Stomach (tissue), 4 donors: ENCODE measurements around the gene RIMBP2.

Experiments
- CTCF ChIP-seq, 7 experiments: fragments of 450-650 bp in 4 of 7; fragments of 200-600 bp in 3 of 7; sonication (generic) in 3 of 7; IDR thresholded peaks; one replicate each; pipeline ENCODE4 v1.5.1; 2016 to 2019; ENCODE audit warnings: antibody characterized with exemption in 7 of 7, control low read depth in 2 of 7, mild to moderate bottlenecking in 1 of 7
- POLR2A ChIP-seq, 4 donors: fragments of 450-650 bp; IDR thresholded peaks; one replicate each; pipeline ENCODE4 v1.6.1; 2016; ENCODE audit warnings: antibody characterized with exemption in 4 of 4, control low read depth in 2 of 4, mild to moderate bottlenecking in 1 of 4, moderate library complexity in 1 of 4
- POLR2AphosphoS5 ChIP-seq, 3 donors: sonication (generic); formaldehyde crosslinking; IDR thresholded peaks; one replicate each; pipeline ENCODE4 v1.6.1; 2016; ENCODE audit warnings: antibody characterized with exemption in 3 of 3

GRCh38 chr12:130493951-130494350 is 222.1 kb downstream of the RIMBP2 start:
- TF ChIP-seq POLR2AphosphoS5 (IDR thresholded peaks at IDR 0.05) (no peak), CTCF (IDR thresholded peaks at IDR 0.05) (no peak), POLR2A (IDR thresholded peaks at IDR 0.05) (no peak)
